Measurements from ENCODE around the gene TRIAP1.

The TRIAP1 gene

DNA sequence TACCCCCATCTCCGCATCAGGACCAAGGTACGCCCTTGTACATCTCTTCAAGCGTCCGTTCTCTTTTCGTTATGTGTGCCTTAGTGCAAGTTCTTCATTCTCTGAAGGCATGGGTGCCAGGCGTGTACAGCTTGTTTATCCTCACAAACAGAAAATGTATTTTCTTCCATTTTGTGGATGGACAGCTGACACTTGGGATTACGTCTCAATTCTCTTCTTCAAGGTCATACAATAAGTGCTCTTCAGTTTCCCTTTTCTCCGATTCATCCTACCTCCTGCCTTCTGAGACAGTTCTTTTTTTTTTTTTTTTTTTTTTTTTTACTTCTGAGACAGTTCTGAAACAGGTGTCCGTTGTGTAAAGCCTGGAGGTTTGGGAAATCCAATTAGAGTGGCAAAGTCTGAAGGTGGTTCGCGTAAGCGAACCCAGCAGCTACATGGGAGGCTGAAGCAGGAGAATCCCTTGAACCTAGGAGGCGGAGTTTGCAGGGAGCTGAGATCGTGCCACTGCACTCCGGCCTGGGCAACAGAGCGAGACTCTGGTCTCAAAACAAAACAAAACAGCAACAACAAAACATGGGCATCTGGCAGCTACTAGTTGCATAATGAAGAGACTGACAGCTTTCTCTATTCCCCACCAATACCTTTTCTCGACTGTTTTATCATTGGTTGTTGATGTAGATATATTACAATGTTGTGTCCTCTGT, 7.5 kb downstream of the TRIAP1 start:
- H3K4me3 ChIP-seq (ENCODE audit: low read depth, low read length): peak overlapping the region; percentile 91
- TF ChIP-seq, protein P1, sequence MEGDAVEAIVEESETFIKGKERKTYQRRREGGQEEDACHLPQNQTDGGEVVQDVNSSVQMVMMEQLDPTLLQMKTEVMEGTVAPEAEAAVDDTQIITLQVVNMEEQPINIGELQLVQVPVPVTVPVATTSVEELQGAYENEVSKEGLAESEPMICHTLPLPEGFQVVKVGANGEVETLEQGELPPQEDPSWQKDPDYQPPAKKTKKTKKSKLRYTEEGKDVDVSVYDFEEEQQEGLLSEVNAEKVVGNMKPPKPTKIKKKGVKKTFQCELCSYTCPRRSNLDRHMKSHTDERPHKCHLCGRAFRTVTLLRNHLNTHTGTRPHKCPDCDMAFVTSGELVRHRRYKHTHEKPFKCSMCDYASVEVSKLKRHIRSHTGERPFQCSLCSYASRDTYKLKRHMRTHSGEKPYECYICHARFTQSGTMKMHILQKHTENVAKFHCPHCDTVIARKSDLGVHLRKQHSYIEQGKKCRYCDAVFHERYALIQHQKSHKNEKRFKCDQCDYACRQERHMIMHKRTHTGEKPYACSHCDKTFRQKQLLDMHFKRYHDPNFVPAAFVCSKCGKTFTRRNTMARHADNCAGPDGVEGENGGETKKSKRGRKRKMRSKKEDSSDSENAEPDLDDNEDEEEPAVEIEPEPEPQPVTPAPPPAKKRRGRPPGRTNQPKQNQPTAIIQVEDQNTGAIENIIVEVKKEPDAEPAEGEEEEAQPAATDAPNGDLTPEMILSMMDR (IDR thresholded peaks at IDR 0.05; ENCODE audit: insufficient read depth, low read length, missing control alignments): no peak
- ChIA-PET CTCF (interaction anchor here (0.6 to 2.3 kb wide), 12 partner anchors 8 to 144 kb away, joined by 3 to 14 read pairs (median 4); no protein-coding TSS in a partner anchor), POLR2A (no interaction called here)
- no peak for DNase-seq (ENCODE audit: low read depth, low spot score)

DNA sequence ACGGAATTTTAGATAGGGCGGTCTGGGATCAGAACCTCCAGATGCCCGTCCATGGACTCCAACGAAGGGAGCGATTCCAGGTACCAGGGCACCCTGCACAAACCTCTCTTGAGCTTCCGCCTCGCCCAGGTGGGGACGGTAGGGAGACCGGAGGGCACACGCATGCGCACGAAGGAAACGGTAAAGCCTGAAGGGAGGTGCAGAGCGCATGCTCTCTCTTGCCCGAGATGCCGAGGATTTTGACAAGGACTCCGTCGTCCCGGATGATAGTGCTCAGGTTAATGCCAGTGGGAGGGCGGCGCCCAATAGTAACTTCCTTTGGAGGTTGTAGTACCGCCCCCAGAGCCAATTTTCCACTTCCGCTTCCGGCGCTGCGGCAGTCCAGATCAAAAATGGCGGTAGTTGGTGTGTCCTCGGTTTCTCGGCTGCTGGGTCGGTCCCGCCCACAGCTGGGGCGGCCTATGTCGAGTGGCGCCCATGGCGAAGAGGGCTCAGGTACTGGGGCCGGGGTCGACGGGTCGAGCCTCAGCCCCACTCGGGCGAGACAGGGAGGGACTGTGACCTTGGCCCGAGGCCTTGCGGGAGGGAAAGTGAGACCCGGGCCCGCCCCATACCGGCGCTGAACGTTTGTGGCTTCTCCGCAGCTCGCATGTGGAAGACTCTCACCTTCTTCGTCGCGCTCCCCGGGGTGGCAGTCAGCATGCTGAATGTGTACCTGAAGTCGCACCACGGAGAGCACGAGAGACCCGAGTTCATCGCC, 8.3 kb downstream of the TRIAP1 start, which contains the start of gene COX6A1:
TSS of gene COX6A1 (plus strand) at position 379 of the 760 bp plus-strand sequence. CDS start at position 393, 14 bp downstream.
- peak; percentile 73 for DNase-seq (ENCODE audit: low read depth, low spot score)
- POLR2A ChIA-PET: interaction anchor here (0.9 kb wide), 1 partner anchor 59 kb away, joined by 3 read pairs; no protein-coding TSS in a partner anchor
- TF ChIP-seq, protein P1 (IDR thresholded peaks at IDR 0.05; ENCODE audit: insufficient read depth, low read length, missing control alignments): no peak
- CTCF ChIA-PET: interaction anchor here (0.7 to 1.4 kb wide), 9 partner anchors 21 to 136 kb away, joined by 3 to 9 read pairs (median 4); partner anchors contain the start of gene SIRT4
- peak within 1 kb of the TSS; percentile 91 for H3K4me3 ChIP-seq (ENCODE audit: low read depth, low read length)

DNA sequence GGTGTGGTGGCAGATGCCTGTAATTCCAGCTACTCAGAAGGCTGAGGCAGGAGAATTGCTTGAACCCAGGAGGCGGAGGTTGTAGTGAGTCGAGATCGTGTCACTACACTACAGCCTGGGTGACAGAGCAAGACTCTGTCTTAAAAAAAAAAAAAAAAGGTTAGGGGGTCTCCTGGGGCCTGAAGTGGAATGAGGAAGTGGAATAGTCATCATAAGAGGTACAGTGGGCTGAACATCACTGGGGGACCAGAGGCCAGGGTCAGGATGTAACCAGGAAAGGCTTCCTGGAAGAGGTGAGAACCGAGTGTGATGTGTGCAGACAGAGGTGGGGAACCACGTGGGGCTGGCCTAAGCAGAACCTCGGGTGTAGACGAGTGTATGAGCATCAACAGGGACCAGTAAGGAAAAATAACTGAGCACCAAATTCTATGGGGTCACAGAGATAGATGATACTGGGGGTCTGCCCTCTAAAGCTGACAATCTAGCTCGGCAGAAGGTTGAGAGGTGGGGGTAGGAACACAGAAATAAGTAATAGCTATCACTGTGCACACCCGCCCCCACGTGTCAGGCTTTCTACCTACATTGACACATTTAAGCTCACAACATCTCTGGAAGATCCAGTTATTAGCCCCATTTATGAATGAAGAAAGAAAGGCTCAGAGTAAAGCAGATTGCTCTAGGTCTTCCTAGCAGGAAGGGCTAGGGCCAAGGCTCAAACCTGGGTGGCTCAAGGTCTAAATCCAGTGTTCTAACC, 13.2 kb downstream of the TRIAP1 start:
- POLR2A ChIA-PET: interaction anchor here (0.9 kb wide), 1 partner anchor 42 kb away, joined by 3 read pairs; no protein-coding TSS in a partner anchor
- DNase-seq (ENCODE audit: low read depth, low spot score): no peak
- TF ChIP-seq, protein P1 (IDR thresholded peaks at IDR 0.05; ENCODE audit: insufficient read depth, low read length, missing control alignments): no peak
- H3K4me3 ChIP-seq (ENCODE audit: low read depth, low read length): no peak overlapping the region
- CTCF ChIA-PET: interaction anchor here (3.1 to 6.8 kb wide), 2 partner anchors 58 to 76 kb away, joined by 15 to 160 read pairs; no protein-coding TSS in a partner anchor

DNA sequence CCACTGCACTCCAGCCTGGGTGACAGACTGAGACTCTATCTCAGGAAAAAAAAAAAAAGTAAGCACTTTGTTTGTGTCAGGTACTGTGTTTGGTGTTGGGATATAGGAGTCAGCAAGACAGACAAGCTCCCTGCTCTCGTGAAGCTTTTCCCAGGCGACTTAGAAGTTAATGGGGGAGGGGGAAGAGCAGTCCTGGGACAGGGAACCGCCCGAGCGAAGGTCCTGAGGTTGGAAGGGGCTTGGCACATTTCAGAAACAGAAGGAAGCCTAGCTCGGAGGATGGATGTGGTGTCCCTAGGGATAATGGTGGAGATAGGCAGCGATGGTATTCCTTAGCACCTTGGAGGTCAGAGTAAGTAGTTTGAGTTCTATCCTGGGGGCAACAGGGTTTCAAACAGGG, 16.8 kb downstream of the TRIAP1 start:
- CTCF ChIA-PET: interaction anchor here (0.9 to 6.8 kb wide), 15 partner anchors 9 to 106 kb away, joined by 3 to 160 read pairs (median 15); partner anchors contain the start of gene PLA2G1B

DNA sequence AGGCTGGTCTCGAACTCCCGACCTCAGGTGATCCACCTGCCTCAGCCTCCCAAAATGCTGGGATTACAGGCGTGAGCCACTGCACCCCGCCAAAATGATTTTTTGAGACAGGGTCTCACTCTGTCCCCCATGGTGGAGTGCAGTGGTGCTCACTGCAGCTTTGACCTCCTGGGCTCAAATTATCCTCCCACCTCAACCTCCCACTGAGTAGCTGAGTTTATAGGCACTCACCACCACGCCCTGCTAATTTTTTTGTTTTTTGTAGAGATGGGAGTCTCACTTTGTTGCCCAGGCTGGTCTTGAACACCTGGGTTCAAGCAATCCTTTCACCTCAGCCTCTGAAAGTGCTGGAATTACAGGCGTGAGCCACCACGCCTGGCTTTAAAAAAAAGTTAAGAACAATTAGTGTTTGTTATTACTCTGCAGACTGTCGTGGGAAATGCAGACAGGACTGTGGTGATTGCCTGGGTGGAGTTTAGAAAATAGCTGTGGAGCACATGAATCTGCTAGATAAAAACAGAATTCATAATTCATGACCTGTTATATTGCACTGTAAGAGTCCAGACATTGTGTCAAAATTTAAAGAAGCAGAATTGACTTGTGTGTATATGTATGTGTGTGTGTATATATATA, 17.5 kb downstream of the TRIAP1 start:
- TF ChIP-seq, protein P1 (IDR thresholded peaks at IDR 0.05; ENCODE audit: insufficient read depth, low read length, missing control alignments): no peak
- POLR2A ChIA-PET: no interaction called here
- no peak overlapping the region for H3K4me3 ChIP-seq (ENCODE audit: low read depth, low read length)
- no peak for DNase-seq (ENCODE audit: low read depth, low spot score)
- CTCF ChIA-PET: interaction anchor here (1.2 to 6.8 kb wide), 9 partner anchors 8 to 93 kb away, joined by 4 to 160 read pairs (median 19); no protein-coding TSS in a partner anchor

More for the DNA sequence above, 16.8 kb downstream of the TRIAP1 start:
- POLR2A ChIA-PET: interaction anchor here (1.1 kb wide), 1 partner anchor 62 kb away, joined by 3 read pairs; no protein-coding TSS in a partner anchor
- TF ChIP-seq, protein P1 (IDR thresholded peaks at IDR 0.05; ENCODE audit: insufficient read depth, low read length, missing control alignments): no peak
- DNase-seq (ENCODE audit: low read depth, low spot score): no peak
- no peak overlapping the region for H3K4me3 ChIP-seq (ENCODE audit: low read depth, low read length)
